ENCODE results near the gene SIK3.

DNA sequence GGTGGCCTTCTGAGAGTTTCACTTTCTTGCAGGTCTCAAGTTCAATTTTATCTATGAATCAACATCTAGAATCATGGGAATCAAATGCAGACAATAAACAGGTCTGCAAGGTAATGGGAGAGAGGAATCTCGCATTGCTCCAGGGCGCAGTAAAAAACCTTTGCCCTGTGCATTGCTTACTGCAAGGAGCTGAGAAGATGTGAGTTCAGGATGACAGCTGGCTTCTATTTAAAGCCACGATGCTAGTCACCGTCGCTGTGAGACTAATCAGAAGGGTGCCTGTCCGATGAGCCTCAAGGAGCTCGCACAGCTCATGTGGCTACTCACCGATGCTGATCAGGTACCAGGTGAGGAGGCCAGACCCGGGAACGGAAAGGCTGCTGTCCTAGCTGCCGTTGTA, 230.6 kb downstream of the SIK3 start:
- TF ChIP-seq, protein P1, sequence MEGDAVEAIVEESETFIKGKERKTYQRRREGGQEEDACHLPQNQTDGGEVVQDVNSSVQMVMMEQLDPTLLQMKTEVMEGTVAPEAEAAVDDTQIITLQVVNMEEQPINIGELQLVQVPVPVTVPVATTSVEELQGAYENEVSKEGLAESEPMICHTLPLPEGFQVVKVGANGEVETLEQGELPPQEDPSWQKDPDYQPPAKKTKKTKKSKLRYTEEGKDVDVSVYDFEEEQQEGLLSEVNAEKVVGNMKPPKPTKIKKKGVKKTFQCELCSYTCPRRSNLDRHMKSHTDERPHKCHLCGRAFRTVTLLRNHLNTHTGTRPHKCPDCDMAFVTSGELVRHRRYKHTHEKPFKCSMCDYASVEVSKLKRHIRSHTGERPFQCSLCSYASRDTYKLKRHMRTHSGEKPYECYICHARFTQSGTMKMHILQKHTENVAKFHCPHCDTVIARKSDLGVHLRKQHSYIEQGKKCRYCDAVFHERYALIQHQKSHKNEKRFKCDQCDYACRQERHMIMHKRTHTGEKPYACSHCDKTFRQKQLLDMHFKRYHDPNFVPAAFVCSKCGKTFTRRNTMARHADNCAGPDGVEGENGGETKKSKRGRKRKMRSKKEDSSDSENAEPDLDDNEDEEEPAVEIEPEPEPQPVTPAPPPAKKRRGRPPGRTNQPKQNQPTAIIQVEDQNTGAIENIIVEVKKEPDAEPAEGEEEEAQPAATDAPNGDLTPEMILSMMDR (IDR thresholded peaks at IDR 0.05; ENCODE audit: borderline replicate concordance, extremely low read depth, low read length, poor library complexity, severe bottlenecking) = no peak
- no peak for TF ChIP-seq EZH2 (IDR thresholded peaks at IDR 0.05; ENCODE audit: borderline replicate concordance, low read depth, low read length, severe bottlenecking)
